ENCODE data around the gene ERAL1.

DNA sequence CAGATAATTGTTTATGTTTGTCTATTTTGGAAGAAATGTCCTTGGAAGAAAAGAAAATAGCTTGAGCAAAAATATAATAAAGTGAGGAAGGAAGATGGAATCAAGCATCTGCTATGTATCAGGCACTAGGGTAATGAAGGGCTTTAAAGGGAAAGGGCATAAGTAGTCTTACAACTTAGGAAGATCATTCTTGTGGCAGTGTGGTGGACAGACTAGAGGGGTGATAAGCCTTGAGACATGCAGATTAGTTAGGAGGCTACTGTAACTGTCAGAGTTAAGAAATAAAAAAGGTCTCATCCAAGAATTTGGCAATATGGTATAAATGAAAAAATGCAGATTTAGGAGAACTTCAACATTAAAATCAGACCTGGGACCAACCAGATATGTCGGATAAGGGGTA is 27.1 kb upstream of the ERAL1 start:
- TF ChIP-seq, protein P1, sequence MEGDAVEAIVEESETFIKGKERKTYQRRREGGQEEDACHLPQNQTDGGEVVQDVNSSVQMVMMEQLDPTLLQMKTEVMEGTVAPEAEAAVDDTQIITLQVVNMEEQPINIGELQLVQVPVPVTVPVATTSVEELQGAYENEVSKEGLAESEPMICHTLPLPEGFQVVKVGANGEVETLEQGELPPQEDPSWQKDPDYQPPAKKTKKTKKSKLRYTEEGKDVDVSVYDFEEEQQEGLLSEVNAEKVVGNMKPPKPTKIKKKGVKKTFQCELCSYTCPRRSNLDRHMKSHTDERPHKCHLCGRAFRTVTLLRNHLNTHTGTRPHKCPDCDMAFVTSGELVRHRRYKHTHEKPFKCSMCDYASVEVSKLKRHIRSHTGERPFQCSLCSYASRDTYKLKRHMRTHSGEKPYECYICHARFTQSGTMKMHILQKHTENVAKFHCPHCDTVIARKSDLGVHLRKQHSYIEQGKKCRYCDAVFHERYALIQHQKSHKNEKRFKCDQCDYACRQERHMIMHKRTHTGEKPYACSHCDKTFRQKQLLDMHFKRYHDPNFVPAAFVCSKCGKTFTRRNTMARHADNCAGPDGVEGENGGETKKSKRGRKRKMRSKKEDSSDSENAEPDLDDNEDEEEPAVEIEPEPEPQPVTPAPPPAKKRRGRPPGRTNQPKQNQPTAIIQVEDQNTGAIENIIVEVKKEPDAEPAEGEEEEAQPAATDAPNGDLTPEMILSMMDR (IDR thresholded peaks at IDR 0.05) = no peak
- TF ChIP-seq ZFX (IDR thresholded peaks at IDR 0.05; ENCODE audit: borderline replicate concordance) = no peak
